Stimulated activated CD4-positive, alpha-beta T cell treated with anti-CD3 and anti-CD28 coated beads, Interleukin-2, amount 100 ng/mL, for 4 hours (primary cell): ENCODE data around the gene EFCAB6.

ENCODE experiments used
- DNase-seq: peaks from one replicate; pipeline ENCODE4 v3.0.0-alpha.2; 2020; ENCODE audit warnings: low read depth

The EFCAB6 gene

GRCh38 chr22:43818981-43819380 lies 6.9 kb upstream of the EFCAB6 start:
- no peak for DNase-seq

- DNase-seq = no peak
These were observed 5.3 kb upstream of the EFCAB6 start for GRCh38 chr22:43817402-43817801.

- no peak for DNase-seq
These were observed 2.2 kb upstream of the EFCAB6 start for GRCh38 chr22:43814264-43814663.

GRCh38 chr22:43812890-43813289 lies 785 bp upstream of the EFCAB6 start:
- no peak for DNase-seq

GRCh38 chr22:43811777-43812148 lies 342 bp downstream of the EFCAB6 start:
- DNase-seq = no peak

- DNase-seq = no peak
These were observed 9.1 kb downstream of the EFCAB6 start for GRCh38 chr22:43802897-43803495.

- no peak for DNase-seq
These were observed 11.1 kb downstream of the EFCAB6 start for GRCh38 chr22:43800970-43801369.

GRCh38 chr22:43798492-43798891 lies 13.6 kb downstream of the EFCAB6 start:
- no peak for DNase-seq

GRCh38 chr22:43796567-43796966 lies 15.5 kb downstream of the EFCAB6 start:
- DNase-seq = no peak

- no peak for DNase-seq
These were observed 16.8 kb downstream of the EFCAB6 start for GRCh38 chr22:43795320-43795719.

- DNase-seq = no peak
These were observed 19.2 kb downstream of the EFCAB6 start for GRCh38 chr22:43792905-43793304.

GRCh38 chr22:43789452-43789851 lies 22.7 kb downstream of the EFCAB6 start:
- DNase-seq = no peak

GRCh38 chr22:43783777-43784176 lies 28.3 kb downstream of the EFCAB6 start:
- DNase-seq = no peak

GRCh38 chr22:43782448-43782847 lies 29.7 kb downstream of the EFCAB6 start:
- no peak for DNase-seq

- no peak for DNase-seq
These were observed 34.8 kb downstream of the EFCAB6 start for GRCh38 chr22:43777286-43777685.

- no peak for DNase-seq
These were observed 35.9 kb downstream of the EFCAB6 start for GRCh38 chr22:43776081-43776670.

- no peak for DNase-seq
These were observed 37.7 kb downstream of the EFCAB6 start for GRCh38 chr22:43774318-43774915.

GRCh38 chr22:43772831-43773230 lies 39.3 kb downstream of the EFCAB6 start:
- DNase-seq = no peak

GRCh38 chr22:43755452-43755851 lies 56.7 kb downstream of the EFCAB6 start:
- no peak for DNase-seq

GRCh38 chr22:43755011-43755410 lies 57.1 kb downstream of the EFCAB6 start:
- DNase-seq = no peak

GRCh38 chr22:43754176-43754575 lies 57.9 kb downstream of the EFCAB6 start:
- DNase-seq = no peak

GRCh38 chr22:43753688-43754087 lies 58.4 kb downstream of the EFCAB6 start:
- no peak for DNase-seq

GRCh38 chr22:43750751-43751150 lies 61.4 kb downstream of the EFCAB6 start:
- DNase-seq = no peak

- DNase-seq = no peak
These were observed 62.6 kb downstream of the EFCAB6 start for GRCh38 chr22:43749473-43749872.
